GM18868 (cell line): ENCODE results near the gene TCEAL1.
"Not testable (repeated sequence)": the region's sequence is repeated elsewhere in the genome, so short reads cannot be mapped to it uniquely, and the experiment has no call there.

Source experiments
- ATAC-seq: cut with Tn5 transposase; IDR thresholded peaks from one replicate; pipeline ENCODE4 v1.9.1; 2021; ENCODE audit warnings: mild to moderate bottlenecking, moderate library complexity; ENCODE audit not compliant: unreplicated experiment

TCEAL1 gene

GRCh38 chrX:103631145-103631544 is 2.4 kb downstream of the TCEAL1 start:
- no peak for ATAC-seq

GRCh38 chrX:103635436-103635835 is 6.7 kb downstream of the TCEAL1 start:
- ATAC-seq, result no peak

GRCh38 chrX:103637604-103638338 is 9.0 kb downstream of the TCEAL1 start:
- ATAC-seq, result no peak

- ATAC-seq, result not testable (repeated sequence)
Observed at GRCh38 chrX:103638479-103639346, 9.9 kb downstream of the TCEAL1 start.

GRCh38 chrX:103640401-103641155 is 11.8 kb downstream of the TCEAL1 start:
- no peak for ATAC-seq

- ATAC-seq, result no peak
Observed at GRCh38 chrX:103644125-103644524, 15.3 kb downstream of the TCEAL1 start.

GRCh38 chrX:103647630-103648029 is 18.9 kb downstream of the TCEAL1 start:
- no peak for ATAC-seq

- ATAC-seq, result no peak
Observed at GRCh38 chrX:103651151-103651773, 22.5 kb downstream of the TCEAL1 start.

- not testable (repeated sequence) for ATAC-seq
Observed at GRCh38 chrX:103655230-103656000, 26.6 kb downstream of the TCEAL1 start.

- ATAC-seq, result no peak
Observed at GRCh38 chrX:103656617-103657016, 27.8 kb downstream of the TCEAL1 start.

GRCh38 chrX:103657066-103657465 is 28.3 kb downstream of the TCEAL1 start:
- not testable (repeated sequence) for ATAC-seq

- no peak for ATAC-seq
Observed at GRCh38 chrX:103658681-103659433, 30.1 kb downstream of the TCEAL1 start.

- ATAC-seq, result not testable (repeated sequence)
Observed at GRCh38 chrX:103659460-103659859, 30.7 kb downstream of the TCEAL1 start.

GRCh38 chrX:103663981-103664762 is 35.4 kb downstream of the TCEAL1 start:
- ATAC-seq, result no peak

GRCh38 chrX:103666202-103667107 is 37.7 kb downstream of the TCEAL1 start:
- no peak for ATAC-seq

- no peak for ATAC-seq
Observed at GRCh38 chrX:103669745-103670144, 41.0 kb downstream of the TCEAL1 start.
